ENCODE measurements around the gene ZBTB7C.

The ZBTB7C gene

GRCh38 chr18:48408727-48409590 lies at the start of gene ZBTB7C:
TSS of gene ZBTB7C (minus strand) at chr18:48409383.
- Histone ChIP-seq H3K27me3 (ENCODE audit: low read length) (no peaks in the 10 kb centered on the region), H2AFZ (ENCODE audit: low read depth, low read length, severe bottlenecking) (no peak within 1 kb of the TSS), H3K9me2 (replicated peaks; ENCODE audit: insufficient read depth, low read length) (no peaks in the 10 kb centered on the region), H3K79me2 (ENCODE audit: insufficient read depth, low read length) (no peaks in the 10 kb centered on the region), H3K9me3 (ENCODE audit: insufficient read depth, low read length) (no peaks in the 10 kb centered on the region), H3K4me3 (ENCODE audit: insufficient read depth, low read length, poor library complexity, severe bottlenecking) (peak within 1 kb of the TSS; percentile 32), H4K20me1 (ENCODE audit: low read depth, low read length) (no peaks in the 10 kb centered on the region), H3K4me2 (ENCODE audit: low read depth, low read length, poor library complexity, severe bottlenecking) (peak within 1 kb of the TSS; percentile 49), H3K27ac (ENCODE audit: low read depth, low read length) (no peak within 1 kb of the TSS), H3K9ac (ENCODE audit: low read length) (no peak within 1 kb of the TSS), H3F3A (ENCODE audit: insufficient read depth) (no peaks in the 10 kb centered on the region), H3K36me3 (ENCODE audit: low read length) (no peaks in the 10 kb centered on the region)
- TF ChIP-seq CTCF (IDR thresholded peaks at IDR 0.05; ENCODE audit: insufficient read depth, low read length, poor library complexity, severe bottlenecking) (no peak), EZH2phosphoT487 (conservative IDR thresholded peaks at IDR 0.05; ENCODE audit: low read length) (no peak)

DNA sequence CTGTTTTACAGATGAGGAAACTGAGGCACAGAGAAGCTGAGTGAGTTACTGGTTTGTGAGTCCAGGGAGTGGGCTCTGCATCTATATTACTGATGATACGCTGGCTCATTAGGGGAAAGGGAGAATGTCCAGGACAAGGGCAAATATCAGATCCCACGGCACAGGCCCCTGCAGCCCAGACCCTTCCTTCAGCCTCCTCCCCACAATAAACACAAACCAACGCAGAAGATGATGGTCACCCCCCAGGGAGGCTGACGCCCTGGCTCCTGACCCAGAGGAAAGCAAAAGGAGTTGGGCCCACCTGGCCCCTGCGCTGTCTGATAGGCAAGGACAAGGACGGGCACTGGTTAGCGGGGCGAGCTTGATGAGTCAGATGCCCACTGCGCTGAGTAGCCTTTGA lies 47.7 kb upstream of the ZBTB7C start:
- H3K4me2 ChIP-seq (ENCODE audit: low read depth, low read length, poor library complexity, severe bottlenecking): no peak overlapping the region
- H3K9me3 ChIP-seq (ENCODE audit: insufficient read depth, low read length): no peaks in the 10 kb centered on the region
- H3K9ac ChIP-seq (ENCODE audit: low read length): no peak overlapping the region
- no peak overlapping the region for H3K4me3 ChIP-seq (ENCODE audit: insufficient read depth, low read length, poor library complexity, severe bottlenecking)
- H4K20me1 ChIP-seq (ENCODE audit: low read depth, low read length): no peaks in the 10 kb centered on the region
- no peaks in the 10 kb centered on the region for H3K27me3 ChIP-seq (ENCODE audit: low read length)
- no peak overlapping the region for H3K27ac ChIP-seq (ENCODE audit: low read depth, low read length)
- no peaks in the 10 kb centered on the region for H3K36me3 ChIP-seq (ENCODE audit: low read length)
- no peaks in the 10 kb centered on the region for H3K9me2 ChIP-seq (replicated peaks; ENCODE audit: insufficient read depth, low read length)
- no peaks in the 10 kb centered on the region for H3K79me2 ChIP-seq (ENCODE audit: insufficient read depth, low read length)
- no peak overlapping the region for H2AFZ ChIP-seq (ENCODE audit: low read depth, low read length, severe bottlenecking)
- TF ChIP-seq CTCF (IDR thresholded peaks at IDR 0.05; ENCODE audit: insufficient read depth, low read length, poor library complexity, severe bottlenecking): no peak
- no peak for TF ChIP-seq EZH2phosphoT487 (conservative IDR thresholded peaks at IDR 0.05; ENCODE audit: low read length)
- no peaks in the 10 kb centered on the region for H3F3A ChIP-seq (ENCODE audit: insufficient read depth)

- no peak overlapping the region for H3K9ac ChIP-seq (ENCODE audit: low read length)
- no peaks in the 10 kb centered on the region for H3F3A ChIP-seq (ENCODE audit: insufficient read depth)
- H3K9me2 ChIP-seq (replicated peaks; ENCODE audit: insufficient read depth, low read length): no peaks in the 10 kb centered on the region
- H3K36me3 ChIP-seq (ENCODE audit: low read length): no peaks in the 10 kb centered on the region
- TF ChIP-seq CTCF (IDR thresholded peaks at IDR 0.05; ENCODE audit: insufficient read depth, low read length, poor library complexity, severe bottlenecking): no peak
- no peak for TF ChIP-seq EZH2phosphoT487 (conservative IDR thresholded peaks at IDR 0.05; ENCODE audit: low read length)
- H4K20me1 ChIP-seq (ENCODE audit: low read depth, low read length): no peaks in the 10 kb centered on the region
- H3K9me3 ChIP-seq (ENCODE audit: insufficient read depth, low read length): no peaks in the 10 kb centered on the region
- H3K4me2 ChIP-seq (ENCODE audit: low read depth, low read length, poor library complexity, severe bottlenecking): no peak overlapping the region
- no peaks in the 10 kb centered on the region for H3K79me2 ChIP-seq (ENCODE audit: insufficient read depth, low read length)
- no peak overlapping the region for H2AFZ ChIP-seq (ENCODE audit: low read depth, low read length, severe bottlenecking)
- no peak overlapping the region for H3K27ac ChIP-seq (ENCODE audit: low read depth, low read length)
- H3K4me3 ChIP-seq (ENCODE audit: insufficient read depth, low read length, poor library complexity, severe bottlenecking): no peak overlapping the region
- H3K27me3 ChIP-seq (ENCODE audit: low read length): no peaks in the 10 kb centered on the region
Observed at GRCh38 chr18:48455555-48456478, 46.6 kb upstream of the ZBTB7C start.

Data from SU-DHL-6 (cell line).